NCI-H748 (cell line): Measurements from ENCODE around the gene SPEN.

Experiments
- DNase-seq: peaks from one replicate; lab custom pipeline; 2025; ENCODE audit not compliant: unreplicated experiment; lab: John Stamatoyannopoulos, UW

Gene SPEN

GRCh38 chr1:15935056-15935950, 87.8 kb downstream of the SPEN start:
- DNase-seq: no peak

- DNase-seq: no peak
Observed at GRCh38 chr1:15936025-15936424, 88.5 kb downstream of the SPEN start.

GRCh38 chr1:15937146-15937545, 89.6 kb downstream of the SPEN start:
- DNase-seq: no peak

- no peak for DNase-seq
Observed at GRCh38 chr1:15937706-15938168, 90.2 kb downstream of the SPEN start.

- DNase-seq: no peak
Observed at GRCh38 chr1:15938628-15939161, 91.2 kb downstream of the SPEN start.

- no peak for DNase-seq
Observed at GRCh38 chr1:15939181-15940109, 91.9 kb downstream of the SPEN start.

GRCh38 chr1:15940110-15941043, 92.9 kb downstream of the SPEN start:
- DNase-seq: no peak

GRCh38 chr1:15941044-15941840, 93.7 kb downstream of the SPEN start:
- DNase-seq: no peak

- DNase-seq: no peak
Observed at GRCh38 chr1:15941899-15942660, 94.6 kb downstream of the SPEN start.

- DNase-seq: no peak
Observed at GRCh38 chr1:15942661-15943327, 95.3 kb downstream of the SPEN start.

- no peak for DNase-seq
Observed at GRCh38 chr1:15943328-15943991, 96.0 kb downstream of the SPEN start.

GRCh38 chr1:15943992-15944307, 96.4 kb downstream of the SPEN start:
- no peak for DNase-seq

- no peak for DNase-seq
Observed at GRCh38 chr1:15944308-15945010, 97.0 kb downstream of the SPEN start.

- no peak for DNase-seq
Observed at GRCh38 chr1:15945011-15945831, 97.7 kb downstream of the SPEN start.

- DNase-seq: no peak
Observed at GRCh38 chr1:15945832-15946448, 98.4 kb downstream of the SPEN start.
